GM12874 (cell line): ENCODE results near the gene ADGRB3.

Experiments
- TF ChIP-seq, protein P1 (sequence below): IDR thresholded peaks from 2 replicates; pipeline ENCODE4 v1.5.1; 2011; ENCODE audit warnings: low read depth, mild to moderate bottlenecking, control low read depth, low read length, moderate library complexity; ENCODE audit not compliant: insufficient read depth

The ADGRB3 gene

DNA sequence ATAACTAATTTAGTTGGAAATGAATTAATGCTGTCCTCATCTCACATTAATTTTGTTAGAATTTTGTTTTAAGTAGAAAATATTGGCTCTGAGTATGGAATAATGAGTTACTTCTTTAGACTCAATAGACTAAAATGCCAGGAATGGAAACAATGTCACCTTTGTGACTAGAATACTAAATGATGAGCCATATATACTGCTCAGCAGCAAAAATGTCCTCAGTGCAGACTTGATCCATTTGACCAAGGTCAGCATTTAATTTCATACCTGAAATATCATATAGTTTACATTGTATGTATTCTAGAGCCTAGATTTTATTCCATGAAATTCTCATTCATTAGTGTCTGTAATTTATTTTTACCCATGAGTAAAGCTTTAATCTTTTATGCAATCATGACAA is 217.7 kb downstream of the ADGRB3 start:
- TF ChIP-seq, protein P1, sequence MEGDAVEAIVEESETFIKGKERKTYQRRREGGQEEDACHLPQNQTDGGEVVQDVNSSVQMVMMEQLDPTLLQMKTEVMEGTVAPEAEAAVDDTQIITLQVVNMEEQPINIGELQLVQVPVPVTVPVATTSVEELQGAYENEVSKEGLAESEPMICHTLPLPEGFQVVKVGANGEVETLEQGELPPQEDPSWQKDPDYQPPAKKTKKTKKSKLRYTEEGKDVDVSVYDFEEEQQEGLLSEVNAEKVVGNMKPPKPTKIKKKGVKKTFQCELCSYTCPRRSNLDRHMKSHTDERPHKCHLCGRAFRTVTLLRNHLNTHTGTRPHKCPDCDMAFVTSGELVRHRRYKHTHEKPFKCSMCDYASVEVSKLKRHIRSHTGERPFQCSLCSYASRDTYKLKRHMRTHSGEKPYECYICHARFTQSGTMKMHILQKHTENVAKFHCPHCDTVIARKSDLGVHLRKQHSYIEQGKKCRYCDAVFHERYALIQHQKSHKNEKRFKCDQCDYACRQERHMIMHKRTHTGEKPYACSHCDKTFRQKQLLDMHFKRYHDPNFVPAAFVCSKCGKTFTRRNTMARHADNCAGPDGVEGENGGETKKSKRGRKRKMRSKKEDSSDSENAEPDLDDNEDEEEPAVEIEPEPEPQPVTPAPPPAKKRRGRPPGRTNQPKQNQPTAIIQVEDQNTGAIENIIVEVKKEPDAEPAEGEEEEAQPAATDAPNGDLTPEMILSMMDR: no peak

DNA sequence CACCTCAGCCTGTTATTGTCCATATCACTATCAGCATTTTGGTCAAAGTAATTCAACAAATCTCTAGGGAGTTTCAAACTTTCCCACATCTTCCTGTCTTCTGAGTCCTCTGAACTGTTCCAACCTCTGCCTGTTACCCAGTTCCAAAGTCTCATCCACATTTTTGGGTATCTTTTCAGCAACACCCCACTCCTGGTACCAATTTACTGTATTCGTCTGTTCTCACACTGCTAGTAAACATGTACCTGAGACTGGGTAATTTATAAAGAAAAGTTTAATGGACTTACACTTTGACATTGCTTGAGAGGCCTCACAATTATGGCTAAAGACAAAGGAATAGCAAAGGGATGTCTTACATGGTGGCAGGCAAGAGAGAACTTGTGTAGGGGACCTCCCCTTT is 224.2 kb downstream of the ADGRB3 start:
- TF ChIP-seq, protein P1: no peak

DNA sequence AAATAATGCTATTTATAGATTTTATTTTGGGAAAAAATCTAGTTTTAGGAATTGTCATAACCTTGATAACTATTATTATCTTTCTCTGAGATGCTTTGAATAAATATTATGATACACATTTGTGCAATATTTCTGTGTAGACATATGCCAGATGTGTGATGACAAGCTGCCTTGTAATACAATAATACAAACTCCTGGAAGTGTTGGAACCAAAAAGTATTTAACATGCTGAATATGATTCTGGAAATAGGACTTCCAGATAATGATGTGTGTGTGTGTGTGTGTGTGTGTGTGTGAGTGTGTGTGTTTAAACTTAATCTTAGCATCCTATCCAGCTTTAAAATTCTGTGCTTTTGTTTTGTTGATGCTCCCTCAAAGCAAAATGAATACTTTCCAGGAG is 233.6 kb downstream of the ADGRB3 start:
- TF ChIP-seq, protein P1: no peak

GRCh38 chr6:68873236-68873635 is 238.2 kb downstream of the ADGRB3 start:
- TF ChIP-seq, protein P1: no peak

- TF ChIP-seq, protein P1: no peak
Measured at GRCh38 chr6:68874747-68875146, 239.7 kb downstream of the ADGRB3 start.

GRCh38 chr6:68875403-68875802 is 240.3 kb downstream of the ADGRB3 start:
- TF ChIP-seq, protein P1: no peak

DNA sequence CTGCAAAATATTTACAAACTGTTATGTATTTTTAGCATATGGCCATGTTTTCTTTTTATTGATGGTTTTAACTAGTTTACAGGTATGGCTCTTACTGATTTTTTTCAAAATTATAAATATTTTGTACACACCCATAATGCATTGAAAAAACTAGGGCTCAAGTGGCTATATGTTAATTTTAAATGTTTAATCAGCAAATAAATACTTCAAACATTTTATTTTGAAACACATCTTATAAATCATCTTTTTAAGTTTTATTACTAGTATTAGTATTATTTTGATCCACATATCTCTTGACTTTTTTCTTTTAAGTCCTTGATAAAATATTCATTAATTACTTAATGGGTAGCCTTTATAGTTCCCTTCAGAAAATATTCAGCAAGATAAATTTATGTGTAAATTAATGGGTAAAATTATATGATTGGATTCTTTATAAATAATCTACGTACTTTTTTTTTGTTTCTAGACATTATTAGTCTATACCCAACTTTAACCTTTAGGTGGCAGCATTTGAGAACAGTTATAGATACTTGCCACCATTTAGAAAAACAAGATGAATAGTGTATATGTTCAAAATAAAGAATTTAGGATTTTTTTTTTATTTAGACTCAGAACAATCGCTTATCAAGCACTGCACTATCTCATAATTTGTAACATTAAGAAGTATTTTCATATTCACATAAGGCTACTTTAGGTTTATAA is 241.9 kb downstream of the ADGRB3 start:
- TF ChIP-seq, protein P1: no peak
